Superior temporal gyrus (tissue), 1 donor: ENCODE measurements around the gene HCK.
"Not testable (repeated sequence)": the region's sequence is repeated elsewhere in the genome, so short reads cannot be mapped to it uniquely, and the experiment has no call there.

Experiments
- DNase-seq: peaks from one replicate; pipeline ENCODE4 v3.0.0-alpha.2; 2016; ENCODE audit errors: extremely low spot score

The HCK gene

DNA sequence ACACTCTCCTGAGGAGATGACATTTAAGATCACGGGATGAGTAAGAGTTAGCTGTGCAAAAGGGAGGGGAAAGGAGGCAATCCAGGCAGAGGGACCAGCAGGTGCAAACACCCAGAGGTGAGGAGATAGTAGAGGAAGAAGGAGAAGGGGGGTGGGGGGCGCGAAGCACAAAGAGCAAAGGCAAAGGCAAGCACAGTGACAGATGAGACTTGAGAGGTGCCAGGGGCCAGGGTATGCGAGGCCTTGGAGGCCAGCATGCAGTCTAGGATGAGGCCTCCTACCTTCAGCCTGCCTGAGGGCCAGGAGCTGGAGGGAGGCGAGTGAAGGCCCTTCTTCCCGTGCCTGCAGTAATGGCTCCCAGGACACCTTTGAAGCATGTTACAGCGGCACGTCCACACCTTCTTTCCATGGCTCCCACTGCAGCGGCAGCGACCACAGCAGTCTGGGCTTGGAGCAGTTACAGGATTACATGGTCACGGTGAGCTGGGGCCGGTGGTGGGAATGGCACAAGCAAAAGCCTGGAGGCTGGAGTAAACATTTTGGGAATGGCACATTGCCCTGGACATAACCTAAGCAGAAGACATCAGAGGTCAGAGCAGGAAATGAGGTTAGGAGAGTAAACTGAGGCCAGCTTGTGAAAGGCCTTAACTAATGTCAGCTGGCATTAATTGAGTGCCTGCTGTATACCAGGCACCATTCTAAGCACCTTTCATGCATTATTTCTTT is 23.2 kb upstream of the HCK start:
- DNase-seq = no peak

DNA sequence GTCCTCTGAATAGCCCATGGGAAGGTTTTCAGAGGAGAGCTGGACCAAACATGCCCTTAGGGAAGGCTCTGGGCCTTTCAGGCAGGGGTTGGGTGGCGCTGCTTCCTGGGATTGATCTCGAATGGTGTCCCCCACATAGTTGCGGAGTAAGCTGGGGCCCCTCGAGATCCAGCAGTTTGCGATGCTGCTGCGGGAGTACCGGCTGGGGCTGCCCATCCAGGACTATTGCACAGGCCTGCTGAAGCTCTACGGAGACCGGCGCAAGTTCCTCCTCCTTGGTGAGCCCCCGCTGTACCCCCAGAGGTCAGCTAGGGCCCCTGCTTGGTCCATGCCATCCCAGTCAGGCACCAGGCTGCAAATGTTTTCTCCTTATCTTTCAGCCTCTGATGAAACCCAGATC is 22.5 kb upstream of the HCK start:
- DNase-seq = no peak

DNA sequence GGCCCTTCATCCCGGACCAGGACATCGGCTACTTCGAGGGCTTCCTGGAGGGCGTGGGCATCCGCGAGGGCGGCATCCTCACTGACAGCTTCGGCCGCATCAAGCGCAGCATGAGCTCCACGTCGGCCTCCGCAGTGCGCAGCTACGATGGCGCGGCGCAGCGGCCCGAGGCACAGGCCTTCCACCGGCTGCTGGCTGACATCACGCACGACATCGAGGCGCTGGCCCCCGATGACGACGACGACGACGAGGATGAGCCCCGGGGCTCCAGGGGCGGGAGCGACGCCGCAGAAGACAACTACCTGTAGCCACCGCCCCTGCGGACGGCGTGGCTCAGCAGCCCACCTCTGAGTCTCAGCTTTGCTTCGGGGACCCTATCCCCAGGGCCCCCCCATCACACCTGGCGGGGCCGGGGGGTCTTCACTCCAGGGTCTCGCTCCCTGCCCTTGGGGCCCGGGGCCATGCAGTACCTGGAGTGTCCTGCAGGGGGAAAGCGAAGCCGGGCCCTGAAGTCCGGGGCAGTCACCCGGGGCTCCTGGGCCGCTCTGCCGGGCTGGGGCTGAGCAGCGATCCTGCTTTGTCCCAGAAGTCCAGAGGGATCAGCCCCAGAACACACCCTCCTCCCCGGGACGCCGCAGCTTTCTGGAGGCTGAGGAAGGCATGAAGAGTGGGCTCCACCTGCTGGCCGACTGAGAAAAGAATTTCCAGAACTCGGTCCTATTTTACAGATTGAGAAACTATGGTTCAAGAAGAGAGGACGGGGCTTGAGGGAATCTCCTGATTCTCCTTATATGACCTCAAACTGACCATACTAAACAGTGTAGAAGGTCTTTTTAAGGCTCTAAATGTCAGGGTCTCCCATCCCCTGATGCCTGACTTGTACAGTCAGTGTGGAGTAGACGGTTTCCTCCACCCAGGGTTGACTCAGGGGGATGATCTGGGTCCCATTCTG is 20.8 kb upstream of the HCK start:
- peak; percentile 82 for DNase-seq

DNA sequence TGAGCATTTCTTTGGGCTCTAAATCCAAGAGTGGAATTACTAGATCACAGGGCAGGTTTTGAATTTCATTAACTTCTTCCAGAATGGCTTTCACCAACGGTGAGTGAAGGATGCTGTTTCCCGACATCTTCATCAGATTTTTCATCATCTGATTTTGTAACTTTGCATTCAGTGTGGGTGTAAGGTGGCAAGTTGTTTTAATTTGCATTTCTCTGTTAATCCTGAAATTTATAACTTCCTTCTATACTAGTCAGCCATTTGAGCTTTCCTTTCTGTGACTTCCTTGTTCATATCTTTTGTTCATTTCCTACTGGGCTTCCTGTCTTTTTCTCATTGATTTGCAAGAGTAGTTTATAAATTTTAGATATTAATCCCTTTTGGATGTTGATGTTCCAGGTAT is 18.7 kb upstream of the HCK start:
- no peak for DNase-seq

DNA sequence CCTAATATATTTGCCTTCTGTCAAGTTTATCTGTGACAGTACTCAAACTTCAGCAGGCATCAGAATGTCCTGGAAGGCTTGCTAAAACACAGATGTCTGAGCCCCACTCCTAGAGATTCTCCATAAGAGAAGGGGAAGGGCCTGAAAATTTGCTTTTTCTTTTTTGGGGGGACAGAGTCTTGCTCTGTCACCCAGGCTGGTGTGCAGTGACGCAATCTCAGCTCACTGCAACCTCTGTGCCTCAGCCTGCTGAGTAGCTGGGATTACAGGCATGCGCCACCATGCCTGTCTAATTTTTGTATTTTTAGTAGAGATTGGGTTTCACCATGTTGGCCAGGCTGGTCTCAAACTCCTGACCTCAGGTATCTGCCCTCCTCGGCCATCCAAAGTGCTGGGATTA is 18.3 kb upstream of the HCK start:
- DNase-seq = not testable (repeated sequence)

DNA sequence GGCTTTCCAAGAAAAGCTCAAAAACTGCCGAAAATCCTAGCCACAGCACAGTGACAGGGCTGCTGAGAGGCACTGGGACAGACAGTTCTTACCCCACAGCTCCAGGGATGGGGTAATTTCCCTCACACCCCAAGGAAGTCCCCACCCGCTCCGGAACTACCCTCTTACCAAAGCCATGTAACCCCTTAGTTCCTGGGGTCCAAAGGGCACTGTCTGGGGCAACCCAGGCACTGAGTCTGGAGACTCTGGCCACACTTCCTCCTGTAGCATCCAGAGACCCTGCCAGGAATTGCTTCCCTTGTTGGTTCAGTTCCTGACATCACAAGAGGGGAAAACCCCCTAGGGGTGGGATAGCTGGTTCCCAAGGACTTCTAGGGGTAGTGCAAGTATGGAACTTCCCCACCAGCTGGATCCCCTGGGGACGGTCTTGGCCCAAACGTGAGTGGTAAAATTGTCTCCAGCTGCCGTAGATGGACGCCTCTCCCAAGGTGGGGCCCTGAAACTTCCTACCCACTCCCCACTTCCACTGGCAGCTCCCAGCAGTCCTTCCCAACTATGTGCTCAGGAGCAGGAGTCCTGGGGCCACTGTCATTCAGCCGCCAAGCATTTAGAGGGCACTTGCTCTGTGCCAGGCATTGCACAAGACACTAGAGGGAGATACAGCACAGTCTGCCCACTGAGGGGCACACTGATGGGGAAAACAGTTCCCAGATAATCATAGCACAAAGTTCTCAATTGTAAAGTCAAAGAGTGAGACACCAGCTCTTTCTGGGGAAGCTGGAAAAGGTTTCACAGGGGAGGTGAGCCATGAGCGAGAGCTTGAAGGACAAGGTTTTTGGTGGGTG is 17.2 kb upstream of the HCK start:
- DNase-seq = no peak

DNA sequence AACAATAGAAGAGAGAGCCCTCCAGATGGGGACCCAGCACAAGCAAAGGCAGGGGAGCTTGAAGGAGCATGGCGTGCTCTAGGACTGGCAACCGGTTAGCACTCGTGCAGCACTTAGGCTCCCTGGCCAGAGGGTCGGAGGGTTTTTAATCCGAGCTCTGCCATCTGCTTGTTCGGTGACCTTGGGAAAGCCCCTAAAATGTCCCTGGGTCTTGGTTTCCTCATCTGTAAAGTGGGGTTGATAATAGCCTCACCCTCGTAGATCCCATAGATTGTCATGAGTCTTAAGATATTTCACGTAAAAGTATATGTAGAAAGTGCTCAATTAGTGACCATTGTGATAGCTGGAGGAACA is 16.6 kb upstream of the HCK start:
- no peak for DNase-seq

DNA sequence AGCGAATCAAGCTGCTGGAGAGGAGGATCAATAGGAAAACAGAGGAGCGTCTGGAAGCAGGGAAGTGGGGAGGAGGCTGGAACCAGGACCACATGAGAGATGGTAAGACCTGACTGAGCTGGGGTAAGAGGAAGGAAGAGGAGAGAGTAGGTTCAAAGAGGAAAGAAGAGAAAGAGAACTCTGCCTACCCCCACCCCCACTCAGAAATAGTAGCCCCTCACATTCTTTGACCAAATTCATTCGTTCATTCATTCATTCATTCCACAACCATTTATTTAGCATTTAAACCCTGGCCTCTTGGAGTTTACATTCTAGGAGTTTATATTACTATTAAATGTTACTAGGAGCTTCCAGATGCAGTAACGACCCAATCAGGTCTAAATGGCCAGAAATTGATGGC is 15.8 kb upstream of the HCK start:
- DNase-seq = no peak

DNA sequence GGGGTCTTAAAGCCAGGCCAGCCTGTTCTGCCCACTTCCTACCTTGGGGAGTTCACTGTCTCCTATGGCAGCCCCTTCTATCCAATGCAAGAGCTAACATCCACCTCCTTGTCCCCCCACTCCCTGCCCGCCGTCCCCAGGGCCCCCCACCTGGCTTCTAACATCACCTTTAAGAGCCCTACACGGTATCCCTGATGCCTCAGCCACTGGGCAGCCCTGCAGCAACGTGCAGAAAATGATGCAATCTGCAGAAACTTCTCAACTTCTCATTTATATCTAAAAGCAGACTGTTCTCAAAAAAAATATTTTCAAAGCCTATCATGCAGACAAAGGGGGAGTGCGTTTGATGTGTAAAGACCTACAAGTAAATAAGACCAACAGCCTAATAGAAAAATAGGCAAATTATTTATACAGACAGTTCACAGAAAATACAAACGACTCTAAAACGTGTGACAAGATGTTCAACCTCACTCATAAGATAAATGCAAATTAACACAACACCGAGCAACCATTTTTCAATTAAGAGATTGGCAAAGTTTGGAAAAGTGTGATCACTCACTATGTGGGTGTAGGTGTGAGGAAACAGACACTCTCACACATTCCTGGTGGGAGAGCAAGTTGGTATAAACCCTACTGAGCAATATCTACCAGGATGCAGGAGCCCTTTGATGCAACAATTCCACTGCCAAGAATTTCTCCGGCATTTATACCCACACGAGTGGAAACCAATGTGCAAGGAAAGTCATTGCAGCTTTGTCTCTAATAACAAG is 15.1 kb upstream of the HCK start:
- peak; percentile 39 for DNase-seq

DNA sequence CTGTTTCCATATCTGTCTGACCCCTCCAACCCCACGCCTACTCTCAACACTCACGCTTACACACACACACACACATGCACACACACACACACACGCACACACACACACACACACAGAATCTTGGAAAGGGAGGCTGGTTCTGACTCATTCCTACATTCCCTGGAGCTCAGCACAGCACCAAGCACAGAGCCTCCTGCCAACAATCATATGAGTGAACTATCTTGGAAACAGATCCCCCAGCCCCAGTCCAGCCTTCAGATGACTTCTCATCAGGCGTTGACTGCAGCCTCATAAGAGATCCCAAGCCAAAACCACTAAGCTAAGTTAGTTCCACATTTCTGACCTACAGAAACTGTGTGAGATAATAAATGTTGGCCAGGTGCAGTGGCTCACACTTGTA is 14.1 kb upstream of the HCK start:
- DNase-seq = no peak

DNA sequence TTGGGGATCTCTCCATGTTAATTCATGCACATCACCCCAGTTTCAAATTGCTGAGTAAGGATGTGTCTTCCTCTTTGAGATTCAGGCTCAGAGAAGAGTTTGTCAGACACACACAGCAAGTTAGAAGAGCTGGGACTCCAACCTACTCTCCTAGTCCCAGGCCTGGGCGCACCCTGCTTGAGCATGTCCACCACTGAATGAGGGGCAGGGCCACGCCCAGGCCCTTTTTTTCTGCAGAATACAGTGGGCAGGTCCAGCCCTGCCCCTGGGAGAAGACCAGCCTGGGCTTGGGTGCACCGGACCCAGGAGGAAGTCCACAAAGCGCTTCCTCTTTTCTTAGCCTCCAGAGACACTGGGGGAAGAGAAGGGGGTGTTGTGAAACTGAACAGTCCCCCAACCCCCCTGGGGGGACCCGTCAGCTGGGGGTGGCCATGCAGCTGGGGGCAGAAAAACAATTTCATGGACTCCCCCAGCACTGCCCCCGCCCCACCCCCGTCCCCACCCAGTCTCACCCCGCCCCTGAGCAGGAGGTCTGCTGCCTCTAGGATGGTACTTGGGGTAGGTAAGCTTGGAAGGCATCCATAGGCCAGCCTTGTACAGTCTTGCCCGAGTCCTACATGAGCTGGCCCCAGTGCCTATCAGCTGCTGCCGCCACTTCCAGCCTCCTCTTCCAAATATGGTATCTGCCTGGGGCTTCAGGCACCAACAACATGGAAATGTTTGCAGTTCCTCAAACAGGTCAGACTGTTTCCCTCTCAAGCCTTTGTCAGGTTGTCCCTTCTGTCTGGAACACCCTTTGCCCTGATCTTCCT is 11.7 kb upstream of the HCK start:
- DNase-seq = no peak

DNA sequence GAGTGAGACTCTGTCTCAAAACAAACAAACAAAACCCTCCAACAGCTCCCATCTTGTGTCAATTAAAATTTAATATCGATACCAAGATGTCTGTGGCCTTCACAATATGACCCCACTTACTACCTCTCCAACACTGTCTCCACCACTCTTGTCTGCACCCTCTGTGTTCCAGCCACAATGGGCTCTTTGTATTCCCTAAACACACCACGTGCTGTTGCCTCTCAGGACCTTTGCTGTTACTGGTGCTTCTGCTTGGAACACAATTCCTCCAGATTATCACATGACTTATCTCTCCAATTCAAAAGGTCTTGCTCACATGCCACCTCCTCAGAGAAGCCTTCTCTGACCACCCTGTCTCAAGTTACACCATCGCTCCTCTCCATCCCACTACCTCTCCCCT is 6.0 kb upstream of the HCK start:
- no peak for DNase-seq

DNA sequence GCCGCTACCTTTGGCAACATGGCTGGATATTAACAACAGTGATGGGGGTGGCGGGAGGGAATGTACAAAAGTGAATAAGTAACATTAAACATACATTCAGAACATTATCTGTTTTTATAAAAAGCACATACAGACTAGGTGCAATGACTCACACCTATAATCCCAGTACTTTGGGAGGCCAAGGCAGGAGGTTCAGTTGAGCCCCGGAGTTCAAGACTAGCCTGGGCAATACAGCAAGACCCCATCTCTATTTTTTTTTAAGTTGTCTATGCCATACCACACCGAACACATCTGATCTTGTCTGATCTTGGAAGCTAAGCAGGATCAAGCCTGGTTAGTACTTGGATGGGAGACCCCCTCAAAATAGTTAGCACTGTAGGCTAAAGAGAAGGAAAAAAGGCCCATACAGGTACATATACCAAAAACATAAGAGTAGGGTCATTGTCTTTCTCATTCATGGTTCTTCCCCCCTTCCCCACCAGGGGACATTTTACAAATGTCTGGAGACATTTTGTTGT is 1.7 kb upstream of the HCK start:
- DNase-seq = no peak

DNA sequence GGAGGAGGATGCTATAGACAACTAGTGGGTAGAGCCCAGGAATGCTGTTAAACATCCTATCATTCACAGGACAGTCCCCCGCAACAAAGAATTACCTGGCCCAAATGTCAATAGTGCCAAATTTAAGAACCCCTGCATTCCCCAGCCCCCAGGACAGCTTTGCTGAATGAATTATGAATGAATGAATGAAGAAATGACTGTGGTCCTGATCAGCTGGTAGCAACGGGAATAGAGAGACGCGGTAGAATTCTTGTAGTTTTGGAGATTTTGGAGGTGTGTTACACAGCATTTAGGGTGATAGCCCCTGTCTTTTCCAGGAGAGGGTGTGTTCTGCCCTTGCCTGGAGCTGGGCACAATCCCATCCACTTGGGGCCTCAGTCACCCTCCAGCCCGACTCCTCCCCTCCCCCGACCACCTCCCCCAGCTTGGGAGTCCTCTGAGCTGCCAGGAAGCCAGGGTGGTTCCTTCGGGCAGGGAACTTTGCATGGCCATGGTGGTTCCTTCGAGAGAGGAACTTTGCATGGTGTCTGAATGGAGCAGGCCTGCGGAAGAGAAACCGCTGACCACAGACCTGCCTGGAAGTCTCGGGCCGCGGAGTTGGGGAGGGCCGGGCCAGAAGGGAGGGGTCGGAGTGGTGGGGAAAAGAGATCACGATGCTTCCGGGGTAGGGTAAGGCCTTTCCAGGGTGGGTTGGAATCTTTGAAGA is 1.0 kb upstream of the HCK start:
- DNase-seq = no peak

DNA sequence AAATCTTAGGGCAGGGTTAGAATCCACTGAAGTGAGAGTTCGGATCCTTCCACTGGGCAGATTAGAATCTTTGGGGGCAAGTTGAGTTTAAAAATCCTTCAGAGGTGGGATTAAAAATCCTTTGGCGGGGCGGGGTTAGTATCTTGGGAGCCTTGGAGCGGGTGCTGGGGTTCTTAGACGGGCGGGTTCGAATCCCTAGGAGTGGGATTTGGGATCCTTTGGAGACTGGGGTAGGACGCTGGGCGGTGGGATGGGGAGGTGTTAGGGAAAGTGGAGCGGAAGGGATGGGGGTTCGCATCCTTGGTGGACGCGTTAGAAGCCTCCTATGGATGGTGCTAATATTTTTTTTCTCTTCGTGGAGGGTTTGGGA is 337 bp upstream of the HCK start:
- no peak for DNase-seq

DNA sequence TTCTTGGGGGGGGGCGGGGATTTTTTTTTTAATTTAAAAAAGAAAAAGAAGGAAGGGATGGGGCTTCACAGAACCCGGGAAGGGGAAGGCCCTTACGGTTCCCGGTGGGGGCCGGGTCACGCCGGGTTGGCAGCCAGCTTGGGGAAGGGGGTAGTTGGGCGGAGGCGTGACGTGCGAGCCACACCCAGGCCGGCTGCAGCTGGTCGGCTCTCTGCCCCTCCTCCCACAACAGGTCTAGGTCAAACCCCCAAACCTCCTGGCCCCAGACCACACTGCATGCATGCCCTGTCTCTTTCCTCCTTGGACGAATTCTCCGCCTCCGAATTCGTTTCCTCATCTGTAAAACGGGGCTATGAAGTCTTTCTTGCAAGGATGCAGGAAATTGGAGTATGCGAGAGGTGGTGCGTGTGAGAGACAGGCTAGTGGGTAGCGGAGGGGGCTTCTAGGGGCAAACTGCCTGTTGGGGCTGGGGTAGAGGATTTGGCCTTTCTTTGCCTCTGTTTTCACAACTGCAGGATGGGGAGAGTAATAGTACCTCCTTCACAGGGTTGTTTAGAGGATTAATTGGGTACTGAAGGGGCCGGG is 828 bp downstream of the HCK start:
- DNase-seq = no peak

DNA sequence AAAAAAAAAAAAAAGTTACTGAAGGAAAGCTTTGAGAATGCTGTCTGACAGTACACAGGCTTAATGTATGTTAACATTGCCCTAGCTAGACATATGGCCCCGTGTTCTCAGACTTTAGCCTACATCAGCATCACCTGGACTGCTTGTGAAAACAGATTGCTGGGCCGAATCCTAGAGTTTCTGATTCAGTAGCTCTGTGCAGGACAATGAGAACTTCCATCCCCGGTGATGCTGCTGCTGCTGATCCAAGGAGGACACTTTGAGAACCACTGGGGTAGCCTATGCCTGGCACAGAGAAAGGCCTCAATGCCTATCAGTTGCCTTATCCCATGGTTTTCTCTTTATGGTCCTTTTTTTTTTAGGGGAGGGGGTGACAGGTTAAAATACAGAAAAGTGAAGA is 1.6 kb downstream of the HCK start:
- no peak for DNase-seq

DNA sequence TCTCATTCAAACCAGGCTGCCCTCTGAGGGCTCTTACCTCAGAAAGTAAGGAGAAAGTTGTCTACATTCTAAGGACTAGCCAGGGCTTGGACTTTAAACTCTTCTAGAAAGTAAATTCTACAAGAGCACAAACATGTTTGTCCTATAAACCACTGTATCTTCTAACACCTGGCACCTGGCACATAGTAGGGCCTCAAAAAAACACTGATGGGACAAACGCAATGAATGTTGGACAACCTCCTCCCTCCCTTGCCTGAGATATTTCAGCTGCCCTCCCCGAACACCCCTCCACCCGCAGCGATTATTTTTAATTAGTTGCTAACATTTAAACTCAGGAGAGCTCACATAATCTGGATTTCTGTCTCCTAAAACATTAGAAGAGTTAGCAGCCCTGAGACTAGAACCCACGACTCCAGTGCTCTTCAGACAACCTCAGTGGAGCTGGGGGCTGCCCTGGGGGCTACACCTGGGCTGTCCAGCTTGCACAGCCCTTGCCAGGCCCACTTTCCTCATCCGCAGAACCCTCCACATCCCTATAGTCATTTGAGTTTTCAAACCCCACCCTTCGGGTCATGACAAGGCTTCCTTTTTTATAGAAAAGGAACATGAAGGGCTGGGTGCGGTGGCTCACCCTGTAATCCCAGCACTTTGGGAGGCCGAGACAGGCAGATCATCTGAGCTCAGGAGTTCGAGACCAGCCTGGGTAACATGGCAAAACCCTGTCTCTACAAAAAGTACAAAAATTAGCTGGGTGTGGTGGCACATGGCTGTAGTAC is 4.9 kb downstream of the HCK start:
- DNase-seq = no peak
